Brain microvascular endothelial cell (primary cell): ENCODE measurements around the gene DCST1.

Experiments
- DNase-seq: peaks from one replicate; pipeline ENCODE4 v3.0.0-alpha.2; 2020
- H3K27ac ChIP-seq: fragments of 250-450 bp; sonication (Bioruptor Pico); 2 replicates; pipeline ENCODE4 v1.5.1; 2020; ENCODE audit warnings: mild to moderate bottlenecking, moderate library complexity
- H3K27me3 ChIP-seq: fragments of 250-450 bp; sonication (Bioruptor Pico); replicated peaks from 2 replicates; pipeline ENCODE4 v1.5.1; 2020; ENCODE audit warnings: mild to moderate bottlenecking
- H3K36me3 ChIP-seq: fragments of 250-450 bp; sonication (Bioruptor Pico); replicated peaks from 2 replicates; pipeline ENCODE4 v1.5.1; 2020; ENCODE audit warnings: mild to moderate bottlenecking
- H3K4me3 ChIP-seq: 2 replicates; pipeline ENCODE4 v1.5.1; 2011; ENCODE audit warnings: low read depth, mild to moderate bottlenecking, control low read depth, low read length, moderate library complexity
- in situ Hi-C: cut with HindIII; loops from 2 replicates; pipeline ENCODE4 v1.10.0; 2017; ENCODE audit warnings: low sequenced_read_pairs, low pct_ligation_motif_present
- TF ChIP-seq, protein P1 (sequence below): IDR thresholded peaks from 2 replicates; pipeline ENCODE4 v1.5.1; 2011; ENCODE audit warnings: low read depth, mild to moderate bottlenecking, moderate library complexity, low read length, control low read depth, inconsistent platforms; ENCODE audit errors: missing control alignments

DCST1 gene

GRCh38 chr1:155011004-155011416 is 22.6 kb upstream of the DCST1 start:
- H3K36me3 ChIP-seq: peaks cover 18% of the 10 kb centered on the region
- H3K27me3 ChIP-seq: no peaks in the 10 kb centered on the region
- TF ChIP-seq, protein P1, sequence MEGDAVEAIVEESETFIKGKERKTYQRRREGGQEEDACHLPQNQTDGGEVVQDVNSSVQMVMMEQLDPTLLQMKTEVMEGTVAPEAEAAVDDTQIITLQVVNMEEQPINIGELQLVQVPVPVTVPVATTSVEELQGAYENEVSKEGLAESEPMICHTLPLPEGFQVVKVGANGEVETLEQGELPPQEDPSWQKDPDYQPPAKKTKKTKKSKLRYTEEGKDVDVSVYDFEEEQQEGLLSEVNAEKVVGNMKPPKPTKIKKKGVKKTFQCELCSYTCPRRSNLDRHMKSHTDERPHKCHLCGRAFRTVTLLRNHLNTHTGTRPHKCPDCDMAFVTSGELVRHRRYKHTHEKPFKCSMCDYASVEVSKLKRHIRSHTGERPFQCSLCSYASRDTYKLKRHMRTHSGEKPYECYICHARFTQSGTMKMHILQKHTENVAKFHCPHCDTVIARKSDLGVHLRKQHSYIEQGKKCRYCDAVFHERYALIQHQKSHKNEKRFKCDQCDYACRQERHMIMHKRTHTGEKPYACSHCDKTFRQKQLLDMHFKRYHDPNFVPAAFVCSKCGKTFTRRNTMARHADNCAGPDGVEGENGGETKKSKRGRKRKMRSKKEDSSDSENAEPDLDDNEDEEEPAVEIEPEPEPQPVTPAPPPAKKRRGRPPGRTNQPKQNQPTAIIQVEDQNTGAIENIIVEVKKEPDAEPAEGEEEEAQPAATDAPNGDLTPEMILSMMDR: no peak
- no peak overlapping the region for H3K4me3 ChIP-seq
- DNase-seq: no peak
- in situ Hi-C loops: no loop called here
- no peak overlapping the region for H3K27ac ChIP-seq

DNA sequence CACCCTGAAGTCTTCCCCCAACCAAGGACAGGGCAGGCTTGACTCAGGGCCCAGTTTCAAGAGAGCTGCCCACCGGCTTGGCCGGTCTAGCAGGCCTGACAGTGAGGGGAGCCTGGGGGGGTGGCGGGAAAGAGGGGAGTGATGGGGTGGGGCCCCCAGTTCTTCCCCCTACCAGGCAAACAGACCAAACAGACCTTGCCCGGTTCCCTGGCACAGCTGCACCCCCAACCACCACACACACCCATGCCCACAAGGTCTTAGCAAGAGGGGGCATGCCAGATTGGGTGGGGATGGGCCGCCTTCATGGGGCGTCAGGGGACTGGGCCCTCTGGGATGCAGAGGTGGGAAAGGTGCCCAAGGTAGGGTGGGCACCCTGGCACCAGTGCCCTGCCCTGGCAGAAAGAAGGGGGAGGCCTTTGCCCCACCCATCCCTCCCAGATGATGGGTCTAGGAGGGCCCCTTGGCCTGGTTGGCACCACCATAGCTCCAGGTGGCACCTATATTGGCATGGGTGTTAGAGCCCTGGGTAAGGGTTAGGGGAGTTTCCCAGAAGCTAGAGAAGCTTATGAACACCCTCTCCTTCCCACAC is 22.1 kb upstream of the DCST1 start:
- no peak for DNase-seq
- Histone ChIP-seq H3K36me3 (peaks cover 23% of the 10 kb centered on the region), H3K4me3 (no peak overlapping the region), H3K27me3 (no peaks in the 10 kb centered on the region), H3K27ac (no peak overlapping the region)
- in situ Hi-C loops: no loop called here
- TF ChIP-seq, protein P1: no peak

DNA sequence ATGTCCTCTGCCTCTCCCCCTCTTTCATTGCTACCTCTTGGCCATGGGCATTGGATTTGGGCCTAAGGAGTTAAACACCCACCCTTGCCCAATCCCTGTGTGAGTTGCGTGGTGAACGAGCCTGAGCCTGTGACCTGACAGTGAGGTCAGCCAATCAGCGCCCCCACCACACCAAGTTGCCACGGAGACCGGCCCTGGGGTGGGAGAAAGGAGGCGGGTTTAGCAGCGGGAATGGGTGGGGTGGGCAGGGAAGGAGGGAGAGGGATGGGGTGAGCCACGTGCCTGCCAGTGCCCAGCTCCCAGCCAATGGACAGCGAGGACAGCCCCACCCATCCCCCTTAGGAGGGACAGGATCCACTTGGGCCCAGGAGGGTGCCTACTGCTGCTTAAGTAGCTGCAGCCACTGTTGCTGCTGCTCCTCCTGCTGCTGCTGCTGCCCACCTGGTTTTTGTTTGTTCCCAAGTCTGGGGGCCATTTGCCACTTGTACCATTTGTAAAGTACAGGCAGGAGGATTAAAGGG is 21.5 kb upstream of the DCST1 start:
- Histone ChIP-seq H3K36me3 (peaks cover 20% of the 10 kb centered on the region), H3K27ac (no peak overlapping the region), H3K27me3 (no peaks in the 10 kb centered on the region), H3K4me3 (no peak overlapping the region)
- no peak for DNase-seq
- TF ChIP-seq, protein P1: no peak
- in situ Hi-C loops: no loop called here

DNA sequence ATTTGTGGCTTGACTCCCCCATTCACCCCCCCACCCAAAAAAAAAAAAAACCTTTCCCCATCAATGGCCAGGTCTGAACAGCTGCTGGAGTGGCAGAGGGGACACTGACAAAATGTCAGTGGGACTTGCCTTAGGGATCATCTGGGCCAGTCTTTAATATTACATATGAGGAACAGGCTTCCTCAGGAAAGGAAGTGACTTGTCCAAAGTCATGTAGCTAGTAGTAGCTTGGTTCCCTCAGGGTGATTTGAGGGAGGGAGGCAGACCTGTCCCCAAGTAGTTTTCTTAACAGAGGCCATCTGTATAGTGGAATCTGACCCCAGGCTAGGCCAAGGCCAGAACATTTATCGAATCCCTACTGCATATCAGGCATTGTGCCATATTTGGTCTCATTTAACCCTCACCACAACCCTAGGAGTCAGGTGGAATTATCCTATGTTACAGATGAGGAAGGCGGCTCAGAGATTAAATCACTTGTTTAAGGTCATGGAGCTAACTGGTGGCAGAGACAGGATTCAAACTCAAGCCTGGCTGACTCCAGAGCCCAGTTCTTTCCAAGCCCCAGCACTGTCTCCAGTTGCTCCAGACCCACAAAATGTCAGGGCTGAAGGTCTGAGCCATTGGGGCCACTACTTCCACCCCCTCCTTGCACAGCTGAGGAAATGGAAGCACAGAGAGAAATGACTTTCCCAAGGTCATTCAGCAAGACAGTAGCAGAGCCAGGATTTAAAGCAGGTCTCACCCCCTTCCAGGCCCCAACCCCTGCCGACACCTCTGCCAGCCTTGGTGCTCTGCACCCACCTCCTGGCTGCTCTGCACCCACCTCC is 20.6 kb upstream of the DCST1 start:
- no peak overlapping the region for H3K27ac ChIP-seq
- H3K4me3 ChIP-seq: no peak overlapping the region
- no peaks in the 10 kb centered on the region for H3K27me3 ChIP-seq
- H3K36me3 ChIP-seq: peaks cover 20% of the 10 kb centered on the region
- TF ChIP-seq, protein P1: no peak
- in situ Hi-C loops: no loop called here
- no peak for DNase-seq

GRCh38 chr1:155013632-155014031 is 20.0 kb upstream of the DCST1 start:
- no peak for DNase-seq
- H3K27me3 ChIP-seq: no peaks in the 10 kb centered on the region
- TF ChIP-seq, protein P1: no peak
- H3K36me3 ChIP-seq: peaks cover 20% of the 10 kb centered on the region
- H3K27ac ChIP-seq: no peak overlapping the region
- in situ Hi-C loops: no loop called here
- no peak overlapping the region for H3K4me3 ChIP-seq
